Loucy (cell line): Measurements from ENCODE around the gene NHLRC4.

Experiments used
- H2AFZ ChIP-seq: fragments of 200-600 bp; sonication (generic); 2 replicates; pipeline ENCODE4 v1.6.0; 2016; ENCODE audit warnings: antibody characterized with exemption, mild to moderate bottlenecking, low read length, moderate library complexity
- H3F3A ChIP-seq: fragments of 200-600 bp; 2 replicates; pipeline ENCODE4 v1.6.0; 2016; ENCODE audit warnings: antibody characterized with exemption, low read depth, mild to moderate bottlenecking
- H3K27me3 ChIP-seq: fragments of 200-600 bp; sonication (generic); 2 replicates; pipeline ENCODE4 v1.6.1; 2014; ENCODE audit warnings: low read length, mild to moderate bottlenecking; ENCODE audit not compliant: insufficient read depth, poor library complexity, severe bottlenecking
- H3K36me3 ChIP-seq: fragments of 200-600 bp; sonication (generic); 2 replicates; pipeline ENCODE4 v1.6.1; 2016; ENCODE audit warnings: low read length; ENCODE audit not compliant: insufficient read depth
- H3K4me1 ChIP-seq: fragments of 200-600 bp; sonication (generic); 2 replicates; pipeline ENCODE4 v1.5.1; 2014; ENCODE audit warnings: low read length, mild to moderate bottlenecking; ENCODE audit not compliant: insufficient read depth, poor library complexity, severe bottlenecking
- H3K4me2 ChIP-seq: fragments of 200-600 bp; sonication (generic); 2 replicates; pipeline ENCODE4 v1.6.0; 2014; ENCODE audit warnings: antibody characterized with exemption, low read length, low read depth, mild to moderate bottlenecking; ENCODE audit not compliant: poor library complexity, severe bottlenecking
- H3K4me3 ChIP-seq: fragments of 200-600 bp; sonication (generic); 2 replicates; pipeline ENCODE4 v1.5.1; 2014; ENCODE audit warnings: low read length, mild to moderate bottlenecking, mixed read lengths; ENCODE audit not compliant: poor library complexity, severe bottlenecking
- H3K79me2 ChIP-seq: fragments of 200-600 bp; sonication (generic); 2 replicates; pipeline ENCODE4 v1.6.1; 2014; ENCODE audit warnings: low read length; ENCODE audit not compliant: insufficient read depth
- H3K9ac ChIP-seq: fragments of 200-600 bp; sonication (generic); 2 replicates; pipeline ENCODE4 v1.6.0; 2014; ENCODE audit warnings: mild to moderate bottlenecking, low read depth, low read length, moderate library complexity; ENCODE audit not compliant: poor library complexity, severe bottlenecking
- H3K9me2 ChIP-seq: fragments of 200-600 bp; sonication (generic); replicated peaks from 2 replicates; pipeline ENCODE4 v1.6.1; 2016; ENCODE audit warnings: low read depth, low read length, mixed read lengths
- H3K9me3 ChIP-seq: fragments of 200-600 bp; sonication (generic); 2 replicates; pipeline ENCODE4 v1.6.1; 2014; ENCODE audit warnings: mild to moderate bottlenecking, antibody characterized with exemption, low read length, low read depth; ENCODE audit not compliant: insufficient read depth
- H4K20me1 ChIP-seq: fragments of 200-600 bp; sonication (generic); 2 replicates; pipeline ENCODE4 v1.6.0; 2014; ENCODE audit warnings: antibody characterized with exemption, low read length, mild to moderate bottlenecking; ENCODE audit not compliant: insufficient read depth, poor library complexity, severe bottlenecking
- CTCF ChIP-seq: fragments of 200-600 bp; sonication (generic); conservative IDR thresholded peaks from 2 replicates; pipeline ENCODE4 v1.5.1; 2014; ENCODE audit warnings: mild to moderate bottlenecking, antibody characterized with exemption, low read length
- EZH2phosphoT487 ChIP-seq: fragments of 200-600 bp; IDR thresholded peaks from 2 replicates; pipeline ENCODE4 v1.6.1; 2018; ENCODE audit warnings: antibody characterized with exemption, mild to moderate bottlenecking, moderate library complexity, borderline replicate concordance

NHLRC4 gene

GRCh38 chr16:563072-563644 lies 3.6 kb upstream of the NHLRC4 start:
- H3K9me3 ChIP-seq = no peaks in the 10 kb centered on the region
- no peak overlapping the region for H3K4me2 ChIP-seq
- no peak overlapping the region for H3K9ac ChIP-seq
- peaks cover 4% of the 10 kb centered on the region for H3K4me1 ChIP-seq
- H3K27me3 ChIP-seq = no peaks in the 10 kb centered on the region
- no peak overlapping the region for H3K4me3 ChIP-seq
- H3K9me2 ChIP-seq = no peaks in the 10 kb centered on the region
- H3F3A ChIP-seq = no peaks in the 10 kb centered on the region
- no peaks in the 10 kb centered on the region for H3K36me3 ChIP-seq
- H2AFZ ChIP-seq = no peak overlapping the region
- TF ChIP-seq CTCF = no peak
- TF ChIP-seq EZH2phosphoT487 = no peak
- no peaks in the 10 kb centered on the region for H3K79me2 ChIP-seq
- H4K20me1 ChIP-seq = no peaks in the 10 kb centered on the region

GRCh38 chr16:564690-565418 lies 2.0 kb upstream of the NHLRC4 start:
- Histone ChIP-seq H2AFZ (no peak overlapping the region), H3K36me3 (no peaks in the 10 kb centered on the region), H3F3A (no peaks in the 10 kb centered on the region), H3K9me2 (no peaks in the 10 kb centered on the region), H3K79me2 (no peaks in the 10 kb centered on the region), H3K4me2 (no peak overlapping the region), H4K20me1 (no peaks in the 10 kb centered on the region), H3K9ac (no peak overlapping the region), H3K9me3 (no peaks in the 10 kb centered on the region), H3K4me3 (no peak overlapping the region), H3K4me1 (peaks cover 4% of the 10 kb centered on the region), H3K27me3 (no peaks in the 10 kb centered on the region)
- no peak for TF ChIP-seq EZH2phosphoT487
- TF ChIP-seq CTCF = no peak

- Histone ChIP-seq H4K20me1 (peaks cover 2% of the 10 kb centered on the region), H3K9me3 (no peaks in the 10 kb centered on the region), H3F3A (no peaks in the 10 kb centered on the region), H3K9me2 (no peaks in the 10 kb centered on the region), H3K4me2 (no peak overlapping the region), H3K27me3 (no peaks in the 10 kb centered on the region), H3K4me3 (no peak overlapping the region), H2AFZ (no peak overlapping the region), H3K36me3 (no peaks in the 10 kb centered on the region), H3K4me1 (peaks cover 4% of the 10 kb centered on the region), H3K79me2 (no peaks in the 10 kb centered on the region), H3K9ac (no peak overlapping the region)
- no peak for TF ChIP-seq CTCF
- no peak for TF ChIP-seq EZH2phosphoT487
Observed at GRCh38 chr16:565419-566330, 1.1 kb upstream of the NHLRC4 start.
